ENCODE data around the gene ANO7. TPM values are rescaled to one million over a fixed set of nuclear protein-coding genes. Genes with fewer than 3 reads are reported as not detected.
A peak's percentile ranks its signal among the peaks of the same experiment; 100 is the strongest.

Gene ANO7
- total RNA-seq, 2 experiments from 2014 or later = 0.16 to 0.46 TPM

GRCh38 chr2:241229563-241230401 is 41.3 kb downstream of the ANO7 start:
- Histone ChIP-seq H3K36me3 (ENCODE audit: insufficient read depth, low read length) (peaks cover 68% of the 10 kb centered on the region), H3K27ac (ENCODE audit: low read depth, low read length, poor library complexity, severe bottlenecking) (no peak overlapping the region), H3K9me2 (ENCODE audit: insufficient read depth, low read length) (no peaks in the 10 kb centered on the region), H3K4me1 (ENCODE audit: insufficient read depth, low read length, poor library complexity, severe bottlenecking) (no peaks in the 10 kb centered on the region), H2AFZ (ENCODE audit: low read length) (no peak overlapping the region), H3K4me3 (ENCODE audit: low read depth, low read length, poor library complexity, severe bottlenecking) (no peak overlapping the region), H3K9me3 (ENCODE audit: low read length) (no peaks in the 10 kb centered on the region), H3K79me2 (ENCODE audit: insufficient read depth, low read depth, low read length) (no peaks in the 10 kb centered on the region), H4K20me1 (ENCODE audit: insufficient read depth, low read length) (no peaks in the 10 kb centered on the region), H3K4me2 (ENCODE audit: low read length) (no peak overlapping the region)
- intact Hi-C loops (cut with micrococcal nuclease; ENCODE audit: unreplicated experiment) = no loop called here
- DNase-seq (ENCODE audit: low spot score) = no peak
- ChIA-PET CTCF (ENCODE audit: unreplicated experiment) (no interaction called here), POLR2A (no interaction called here)
- BruUV-seq (replicated peaks) = TSS peak; percentile 96
- TF ChIP-seq EZH2phosphoT487 (IDR thresholded peaks at IDR 0.05; ENCODE audit: borderline replicate concordance, low read depth, low read length) = no peak
- TF ChIP-seq, protein P1, sequence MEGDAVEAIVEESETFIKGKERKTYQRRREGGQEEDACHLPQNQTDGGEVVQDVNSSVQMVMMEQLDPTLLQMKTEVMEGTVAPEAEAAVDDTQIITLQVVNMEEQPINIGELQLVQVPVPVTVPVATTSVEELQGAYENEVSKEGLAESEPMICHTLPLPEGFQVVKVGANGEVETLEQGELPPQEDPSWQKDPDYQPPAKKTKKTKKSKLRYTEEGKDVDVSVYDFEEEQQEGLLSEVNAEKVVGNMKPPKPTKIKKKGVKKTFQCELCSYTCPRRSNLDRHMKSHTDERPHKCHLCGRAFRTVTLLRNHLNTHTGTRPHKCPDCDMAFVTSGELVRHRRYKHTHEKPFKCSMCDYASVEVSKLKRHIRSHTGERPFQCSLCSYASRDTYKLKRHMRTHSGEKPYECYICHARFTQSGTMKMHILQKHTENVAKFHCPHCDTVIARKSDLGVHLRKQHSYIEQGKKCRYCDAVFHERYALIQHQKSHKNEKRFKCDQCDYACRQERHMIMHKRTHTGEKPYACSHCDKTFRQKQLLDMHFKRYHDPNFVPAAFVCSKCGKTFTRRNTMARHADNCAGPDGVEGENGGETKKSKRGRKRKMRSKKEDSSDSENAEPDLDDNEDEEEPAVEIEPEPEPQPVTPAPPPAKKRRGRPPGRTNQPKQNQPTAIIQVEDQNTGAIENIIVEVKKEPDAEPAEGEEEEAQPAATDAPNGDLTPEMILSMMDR (conservative IDR thresholded peaks at IDR 0.05; ENCODE audit: low read length) = no peak

DNA sequence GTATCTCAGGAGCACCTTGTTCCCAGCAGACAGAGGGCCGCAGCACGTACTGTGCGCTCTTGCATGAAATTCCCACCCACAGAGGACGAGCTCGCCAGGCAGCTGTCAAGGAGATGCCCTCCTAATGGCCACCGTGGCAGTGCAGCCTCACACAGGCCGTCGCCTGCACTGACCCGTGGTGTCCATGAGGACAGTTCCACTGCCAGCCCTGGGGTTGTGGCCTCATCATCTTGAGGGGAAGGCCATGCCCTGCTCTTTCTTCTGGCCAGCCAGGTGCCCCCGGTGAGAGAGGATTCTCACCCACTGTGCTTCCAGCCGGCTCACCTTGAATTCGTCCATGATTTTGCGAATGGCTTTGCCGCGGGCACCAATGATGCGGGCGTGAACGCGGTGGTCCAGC is 42.0 kb downstream of the ANO7 start:
- Histone ChIP-seq H3K79me2 (ENCODE audit: insufficient read depth, low read depth, low read length) (no peaks in the 10 kb centered on the region), H3K4me3 (ENCODE audit: low read depth, low read length, poor library complexity, severe bottlenecking) (no peak overlapping the region), H3K4me2 (ENCODE audit: low read length) (no peak overlapping the region), H3K9me3 (ENCODE audit: low read length) (no peaks in the 10 kb centered on the region), H3K9me2 (ENCODE audit: insufficient read depth, low read length) (no peaks in the 10 kb centered on the region), H4K20me1 (ENCODE audit: insufficient read depth, low read length) (no peaks in the 10 kb centered on the region), H3K4me1 (ENCODE audit: insufficient read depth, low read length, poor library complexity, severe bottlenecking) (no peaks in the 10 kb centered on the region), H3K27ac (ENCODE audit: low read depth, low read length, poor library complexity, severe bottlenecking) (no peak overlapping the region), H2AFZ (ENCODE audit: low read length) (no peak overlapping the region), H3K36me3 (ENCODE audit: insufficient read depth, low read length) (peaks cover 71% of the 10 kb centered on the region)
- no peak for DNase-seq (ENCODE audit: low spot score)
- no peak for TF ChIP-seq EZH2phosphoT487 (IDR thresholded peaks at IDR 0.05; ENCODE audit: borderline replicate concordance, low read depth, low read length)
- TF ChIP-seq, protein P1 (conservative IDR thresholded peaks at IDR 0.05; ENCODE audit: low read length) = no peak
- no TSS peak for BruUV-seq (replicated peaks)
- CTCF ChIA-PET (ENCODE audit: unreplicated experiment) = no interaction called here
- POLR2A ChIA-PET = no interaction called here
- intact Hi-C loops (cut with micrococcal nuclease; ENCODE audit: unreplicated experiment) = no loop called here
